ENCODE results near the gene IL17C. TPM values are rescaled to one million over a fixed set of nuclear protein-coding genes. Genes with fewer than 3 reads are reported as not detected.

IL17C gene
- total RNA-seq, 1 experiment from 2014 or later: 1.9 TPM

GRCh38 chr16:88624977-88625576 is 13.3 kb upstream of the IL17C start:
- Mint-ChIP-seq H3K27ac (no peak overlapping the region), H3K36me3 (peaks cover 44% of the 10 kb centered on the region), H3K9me3 (no peaks in the 10 kb centered on the region), H3K27me3 (ENCODE audit: low read depth) (no peaks in the 10 kb centered on the region), H3K4me3 (no peak overlapping the region), H3K4me1 (no peaks in the 10 kb centered on the region)
- ChIA-PET CTCF (interaction anchor here (1.2 to 1.7 kb wide), 2 partner anchors 9 to 112 kb away, joined by 3 to 6 read pairs; no protein-coding TSS in a partner anchor), POLR2A (no interaction called here)
- no peak for DNase-seq (ENCODE audit: low spot score)
- no peak for ATAC-seq
- TF ChIP-seq ZNF138 (CRISPR knock-in tag; conservative IDR thresholded peaks at IDR 0.05) (no peak), TEAD4 (CRISPR knock-in tag; IDR thresholded peaks at IDR 0.05) (no peak), ZNF423 (CRISPR knock-in tag; IDR thresholded peaks at IDR 0.05) (no peak), NFATC4 (CRISPR knock-in tag; IDR thresholded peaks at IDR 0.05) (no peak), KAT7 (CRISPR knock-in tag; IDR thresholded peaks at IDR 0.05; ENCODE audit: borderline replicate concordance) (no peak), E2F1 (CRISPR knock-in tag; IDR thresholded peaks at IDR 0.05) (no peak), NR1H2 (CRISPR knock-in tag; IDR thresholded peaks at IDR 0.05) (no peak), ZNF671 (CRISPR knock-in tag; IDR thresholded peaks at IDR 0.05) (no peak), JAZF1 (CRISPR knock-in tag; IDR thresholded peaks at IDR 0.05) (no peak)
- TF ChIP-seq, protein P1, sequence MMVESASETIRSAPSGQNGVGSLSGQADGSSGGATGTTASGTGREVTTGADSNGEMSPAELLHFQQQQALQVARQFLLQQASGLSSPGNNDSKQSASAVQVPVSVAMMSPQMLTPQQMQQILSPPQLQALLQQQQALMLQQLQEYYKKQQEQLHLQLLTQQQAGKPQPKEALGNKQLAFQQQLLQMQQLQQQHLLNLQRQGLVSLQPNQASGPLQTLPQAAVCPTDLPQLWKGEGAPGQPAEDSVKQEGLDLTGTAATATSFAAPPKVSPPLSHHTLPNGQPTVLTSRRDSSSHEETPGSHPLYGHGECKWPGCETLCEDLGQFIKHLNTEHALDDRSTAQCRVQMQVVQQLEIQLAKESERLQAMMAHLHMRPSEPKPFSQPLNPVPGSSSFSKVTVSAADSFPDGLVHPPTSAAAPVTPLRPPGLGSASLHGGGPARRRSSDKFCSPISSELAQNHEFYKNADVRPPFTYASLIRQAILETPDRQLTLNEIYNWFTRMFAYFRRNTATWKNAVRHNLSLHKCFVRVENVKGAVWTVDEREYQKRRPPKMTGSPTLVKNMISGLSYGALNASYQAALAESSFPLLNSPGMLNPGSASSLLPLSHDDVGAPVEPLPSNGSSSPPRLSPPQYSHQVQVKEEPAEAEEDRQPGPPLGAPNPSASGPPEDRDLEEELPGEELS (CRISPR knock-in tag; IDR thresholded peaks at IDR 0.05): no peak

GRCh38 chr16:88626646-88627045 is 11.7 kb upstream of the IL17C start:
- Mint-ChIP-seq H3K9me3 (no peaks in the 10 kb centered on the region), H3K4me3 (no peak overlapping the region), H3K36me3 (peaks cover 48% of the 10 kb centered on the region), H3K4me1 (peaks cover 6% of the 10 kb centered on the region), H3K27me3 (ENCODE audit: low read depth) (no peaks in the 10 kb centered on the region), H3K27ac (peak overlapping the region; percentile 82)
- ATAC-seq (no peak), DNase-seq (ENCODE audit: low spot score) (no peak)
- CTCF ChIA-PET: interaction anchor here (1.7 kb wide), 1 partner anchor 111 kb away, joined by 6 read pairs; no protein-coding TSS in a partner anchor
- POLR2A ChIA-PET: no interaction called here
- TF ChIP-seq NFATC4 (CRISPR knock-in tag; IDR thresholded peaks at IDR 0.05) (no peak), SMAD3 (CRISPR knock-in tag; IDR thresholded peaks at IDR 0.05; ENCODE audit: borderline replicate concordance) (no peak), SP1 (CRISPR knock-in tag; conservative IDR thresholded peaks at IDR 0.05) (no peak)

DNA sequence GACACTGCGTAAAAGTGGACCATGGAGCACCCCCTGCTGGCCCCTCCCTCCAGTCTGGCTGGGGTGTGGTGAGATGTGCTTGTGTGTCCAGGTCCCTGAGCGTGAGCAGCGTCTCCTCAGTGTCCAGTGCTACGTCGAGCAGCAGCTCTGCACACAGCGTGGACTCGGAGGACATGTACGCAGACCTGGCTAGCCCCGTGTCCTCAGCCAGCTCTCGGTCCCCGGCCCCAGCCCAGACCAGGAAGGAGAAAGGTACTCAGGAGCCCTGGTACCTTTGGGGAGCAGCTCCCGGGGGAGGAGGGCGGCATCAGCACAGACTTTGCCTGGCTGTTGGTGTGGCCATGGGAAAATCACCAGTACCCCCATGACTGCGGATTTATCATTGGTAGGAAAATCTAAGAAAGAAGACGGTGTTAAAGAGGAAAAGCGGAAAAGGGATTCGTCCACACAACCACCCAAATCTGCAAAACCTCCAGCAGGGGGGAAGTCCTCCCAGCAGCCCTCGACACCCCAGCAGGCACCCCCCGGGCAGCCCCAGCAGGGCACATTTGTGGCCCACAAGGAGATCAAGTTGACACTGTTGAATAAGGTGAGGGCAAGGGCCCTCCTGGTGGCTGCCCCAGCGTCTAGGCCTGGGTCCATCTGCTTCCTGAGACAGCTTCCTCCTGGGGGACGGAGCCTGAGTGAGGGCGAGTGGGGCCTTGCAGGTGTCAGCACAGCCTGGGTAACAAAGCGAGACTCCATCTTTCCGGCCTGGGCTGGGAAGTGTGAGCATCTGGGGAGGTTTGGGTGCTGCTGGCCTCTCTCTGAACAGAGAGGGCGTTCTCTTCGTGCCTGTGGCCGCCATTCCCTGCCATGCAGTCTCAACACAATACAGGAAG is 10.6 kb upstream of the IL17C start:
- no peak for ATAC-seq
- POLR2A ChIA-PET: no interaction called here
- H3K36me3 Mint-ChIP-seq: peaks cover 42% of the 10 kb centered on the region
- no peaks in the 10 kb centered on the region for H3K9me3 Mint-ChIP-seq
- DNase-seq (ENCODE audit: low spot score): no peak
- TF ChIP-seq SOX15 (CRISPR knock-in tag; IDR thresholded peaks at IDR 0.05) (no peak), SMAD4 (CRISPR knock-in tag; IDR thresholded peaks at IDR 0.05) (no peak), KAT7 (CRISPR knock-in tag; IDR thresholded peaks at IDR 0.05; ENCODE audit: borderline replicate concordance) (no peak)
- peak overlapping the region; percentile 53 for H3K27ac Mint-ChIP-seq
- peaks cover 6% of the 10 kb centered on the region for H3K4me1 Mint-ChIP-seq
- CTCF ChIA-PET: interaction anchor here (1.0 kb wide), 1 partner anchor 110 kb away, joined by 3 read pairs; no protein-coding TSS in a partner anchor
- no peaks in the 10 kb centered on the region for H3K27me3 Mint-ChIP-seq (ENCODE audit: low read depth)
- H3K4me3 Mint-ChIP-seq: no peak overlapping the region

GRCh38 chr16:88628512-88628974 is 9.8 kb upstream of the IL17C start:
- Mint-ChIP-seq H3K27ac (peak overlapping the region; percentile 53; the same call in 1 of the 2 replicates), H3K9me3 (no peaks in the 10 kb centered on the region), H3K4me3 (no peak overlapping the region), H3K4me1 (peaks cover 6% of the 10 kb centered on the region), H3K36me3 (peaks cover 35% of the 10 kb centered on the region), H3K27me3 (ENCODE audit: low read depth) (no peaks in the 10 kb centered on the region)
- ATAC-seq: peak; percentile 88
- POLR2A ChIA-PET: no interaction called here
- CTCF ChIA-PET: interaction anchor here (0.6 to 3.7 kb wide), 15 partner anchors 8 to 176 kb away, joined by 3 to 29 read pairs (median 5); partner anchors contain the start of genes IL17C, MVD and ZFPM1
- DNase-seq (ENCODE audit: low spot score): peak; percentile 85
- peak; percentile 31; the same call in 1 of the 2 replicates for TF ChIP-seq ETV6 (CRISPR knock-in tag; IDR thresholded peaks at IDR 0.05)
- TF ChIP-seq IRF2 (CRISPR knock-in tag; IDR thresholded peaks at IDR 0.05; ENCODE audit: borderline replicate concordance, low read depth): no peak
- TF ChIP-seq ZNF219 (CRISPR knock-in tag; IDR thresholded peaks at IDR 0.05; ENCODE audit: borderline replicate concordance): no peak
- TF ChIP-seq NR3C1 (CRISPR knock-in tag; conservative IDR thresholded peaks at IDR 0.05; ENCODE audit: low read depth): no peak
- no peak for TF ChIP-seq ZBTB43 (CRISPR knock-in tag; IDR thresholded peaks at IDR 0.05)
- TF ChIP-seq, protein P2, sequence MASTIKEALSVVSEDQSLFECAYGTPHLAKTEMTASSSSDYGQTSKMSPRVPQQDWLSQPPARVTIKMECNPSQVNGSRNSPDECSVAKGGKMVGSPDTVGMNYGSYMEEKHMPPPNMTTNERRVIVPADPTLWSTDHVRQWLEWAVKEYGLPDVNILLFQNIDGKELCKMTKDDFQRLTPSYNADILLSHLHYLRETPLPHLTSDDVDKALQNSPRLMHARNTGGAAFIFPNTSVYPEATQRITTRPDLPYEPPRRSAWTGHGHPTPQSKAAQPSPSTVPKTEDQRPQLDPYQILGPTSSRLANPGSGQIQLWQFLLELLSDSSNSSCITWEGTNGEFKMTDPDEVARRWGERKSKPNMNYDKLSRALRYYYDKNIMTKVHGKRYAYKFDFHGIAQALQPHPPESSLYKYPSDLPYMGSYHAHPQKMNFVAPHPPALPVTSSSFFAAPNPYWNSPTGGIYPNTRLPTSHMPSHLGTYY (CRISPR knock-in tag; IDR thresholded peaks at IDR 0.05): no peak
- TF ChIP-seq, protein P1 (CRISPR knock-in tag; IDR thresholded peaks at IDR 0.05): no peak
